ENCODE data around the gene TMEM106C.

The TMEM106C gene

DNA sequence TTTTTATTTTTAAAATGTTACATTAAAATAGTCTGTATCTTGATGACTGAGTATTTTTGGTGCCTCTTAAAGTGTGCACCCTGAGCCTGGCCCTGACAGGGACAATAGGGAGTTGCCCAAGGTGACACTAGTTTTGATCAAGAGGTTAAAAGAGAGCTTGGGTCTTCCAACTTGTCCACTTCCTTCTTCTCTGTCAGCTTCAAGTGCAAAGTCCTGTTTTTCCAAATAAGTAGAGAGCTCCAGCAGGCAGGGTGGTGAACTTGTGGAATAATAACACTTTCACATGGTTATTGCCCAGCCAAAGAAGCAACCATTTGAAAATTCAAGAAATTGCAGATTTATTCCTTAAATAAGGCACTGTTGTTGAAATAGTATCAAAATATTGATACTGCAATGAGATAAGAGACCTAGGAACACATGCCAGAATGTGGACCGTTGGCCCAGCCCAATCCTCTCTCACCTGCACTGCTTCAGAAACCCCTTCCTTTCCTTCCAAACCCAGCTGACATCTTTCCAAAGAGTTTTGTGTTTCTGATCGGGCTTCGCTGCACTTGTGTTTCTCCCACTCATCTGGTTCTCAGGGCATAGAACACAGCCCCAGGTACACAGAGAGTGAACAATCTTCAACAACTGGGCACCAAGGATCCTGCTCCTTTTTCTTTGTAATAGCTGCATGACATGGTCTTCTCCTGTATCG lies 54.7 kb downstream of the TMEM106C start:
- no peak for DNase-seq

All from NCI-H1694 treated with DMSO at 0.1 percent for 48 hours (cell line).